BE2C (cell line): ENCODE measurements around the gene GZMM.

Source experiments
- DNase-seq: peaks from one replicate; pipeline ENCODE4 v3.0.0-alpha.2; 2020
- H3K27me3 ChIP-seq: fragments of 250-450 bp; sonication (Bioruptor Pico); 2 replicates; pipeline ENCODE4 v1.5.1; 2020; ENCODE audit warnings: mild to moderate bottlenecking
- H3K36me3 ChIP-seq: fragments of 250-450 bp; sonication (Bioruptor Pico); 2 replicates; pipeline ENCODE4 v1.5.1; 2020; ENCODE audit warnings: mild to moderate bottlenecking
- H3K4me1 ChIP-seq: fragments of 250-450 bp; sonication (Bioruptor Pico); 2 replicates; pipeline ENCODE4 v1.5.1; 2020
- H3K4me3 ChIP-seq: 2 replicates; pipeline ENCODE4 v1.5.1; 2011; ENCODE audit warnings: low read depth, low read length
- H3K9me3 ChIP-seq: fragments of 250-450 bp; sonication (Bioruptor Pico); 2 replicates; pipeline ENCODE4 v1.5.1; 2020
- TF ChIP-seq, protein P1 (sequence below): IDR thresholded peaks from 2 replicates; pipeline ENCODE4 v1.5.1; 2012; ENCODE audit warnings: mild to moderate bottlenecking, low read depth, low read length

Gene GZMM

DNA sequence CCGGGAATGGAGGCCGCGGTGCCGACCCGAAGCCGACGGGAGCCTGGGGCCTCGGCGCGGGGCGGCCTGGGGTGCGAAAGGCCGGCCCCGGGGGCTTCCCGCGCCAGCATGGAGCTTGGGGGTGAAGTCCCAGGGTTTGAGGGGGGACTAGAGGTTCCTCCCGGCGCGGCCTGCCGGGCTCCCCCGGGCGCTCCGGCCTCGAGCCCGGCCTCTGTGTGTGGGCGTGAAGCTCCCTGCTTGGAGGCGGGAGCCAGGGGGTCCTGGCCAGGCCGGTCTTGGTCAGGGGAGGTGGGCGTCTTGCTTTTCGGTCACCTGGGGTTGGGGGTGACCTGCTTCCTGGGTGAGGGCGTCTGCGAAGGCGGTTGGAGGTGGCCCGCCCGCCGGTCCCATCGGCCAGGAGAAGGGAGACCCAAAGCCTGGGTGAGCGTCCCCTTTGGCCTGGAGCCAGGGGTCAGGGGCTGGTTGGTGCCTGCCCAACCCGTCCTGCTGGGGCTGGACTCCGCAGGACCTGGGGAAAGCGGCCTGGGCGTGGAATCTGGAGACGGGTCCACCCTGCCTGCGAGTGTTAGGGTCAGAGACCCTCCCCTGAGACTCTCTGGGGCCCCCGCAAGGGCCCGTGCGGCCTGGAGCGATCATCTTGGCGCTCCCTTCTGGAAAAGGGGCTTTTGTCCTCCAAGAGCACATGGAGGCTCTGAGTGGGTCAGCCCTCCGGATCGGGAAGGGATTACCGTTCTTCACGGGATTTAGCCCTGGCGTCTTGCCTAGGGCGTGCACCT, 29.1 kb downstream of the GZMM start:
- H3K27me3 ChIP-seq = no peaks in the 10 kb centered on the region
- H3K36me3 ChIP-seq = peaks cover 13% of the 10 kb centered on the region
- peak overlapping the region; percentile 99 for H3K4me3 ChIP-seq
- H3K4me1 ChIP-seq = peaks cover 15% of the 10 kb centered on the region
- H3K9me3 ChIP-seq = no peaks in the 10 kb centered on the region
- TF ChIP-seq, protein P1, sequence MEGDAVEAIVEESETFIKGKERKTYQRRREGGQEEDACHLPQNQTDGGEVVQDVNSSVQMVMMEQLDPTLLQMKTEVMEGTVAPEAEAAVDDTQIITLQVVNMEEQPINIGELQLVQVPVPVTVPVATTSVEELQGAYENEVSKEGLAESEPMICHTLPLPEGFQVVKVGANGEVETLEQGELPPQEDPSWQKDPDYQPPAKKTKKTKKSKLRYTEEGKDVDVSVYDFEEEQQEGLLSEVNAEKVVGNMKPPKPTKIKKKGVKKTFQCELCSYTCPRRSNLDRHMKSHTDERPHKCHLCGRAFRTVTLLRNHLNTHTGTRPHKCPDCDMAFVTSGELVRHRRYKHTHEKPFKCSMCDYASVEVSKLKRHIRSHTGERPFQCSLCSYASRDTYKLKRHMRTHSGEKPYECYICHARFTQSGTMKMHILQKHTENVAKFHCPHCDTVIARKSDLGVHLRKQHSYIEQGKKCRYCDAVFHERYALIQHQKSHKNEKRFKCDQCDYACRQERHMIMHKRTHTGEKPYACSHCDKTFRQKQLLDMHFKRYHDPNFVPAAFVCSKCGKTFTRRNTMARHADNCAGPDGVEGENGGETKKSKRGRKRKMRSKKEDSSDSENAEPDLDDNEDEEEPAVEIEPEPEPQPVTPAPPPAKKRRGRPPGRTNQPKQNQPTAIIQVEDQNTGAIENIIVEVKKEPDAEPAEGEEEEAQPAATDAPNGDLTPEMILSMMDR = no peak
- no peak for DNase-seq

DNA sequence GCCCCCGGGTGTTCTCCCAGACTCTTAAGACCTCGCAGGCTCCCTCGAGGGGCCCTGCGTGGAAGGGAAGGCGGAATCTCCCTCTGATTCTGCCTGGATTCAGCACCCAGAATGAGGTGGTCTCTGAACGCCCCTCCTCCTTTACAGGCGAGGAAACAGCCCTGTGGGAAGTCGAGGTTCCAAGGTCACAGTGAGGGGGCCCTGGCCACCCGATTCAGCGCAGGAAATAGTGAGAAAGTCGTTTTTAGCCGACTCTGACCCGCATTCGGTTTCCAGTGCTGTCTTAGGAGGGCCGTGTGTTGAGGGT, 29.6 kb downstream of the GZMM start:
- H3K27me3 ChIP-seq = no peaks in the 10 kb centered on the region
- TF ChIP-seq, protein P1 = no peak
- H3K4me1 ChIP-seq = peaks cover 15% of the 10 kb centered on the region
- no peaks in the 10 kb centered on the region for H3K9me3 ChIP-seq
- peak overlapping the region; percentile 99 for H3K4me3 ChIP-seq
- peaks cover 18% of the 10 kb centered on the region for H3K36me3 ChIP-seq
- no peak for DNase-seq

DNA sequence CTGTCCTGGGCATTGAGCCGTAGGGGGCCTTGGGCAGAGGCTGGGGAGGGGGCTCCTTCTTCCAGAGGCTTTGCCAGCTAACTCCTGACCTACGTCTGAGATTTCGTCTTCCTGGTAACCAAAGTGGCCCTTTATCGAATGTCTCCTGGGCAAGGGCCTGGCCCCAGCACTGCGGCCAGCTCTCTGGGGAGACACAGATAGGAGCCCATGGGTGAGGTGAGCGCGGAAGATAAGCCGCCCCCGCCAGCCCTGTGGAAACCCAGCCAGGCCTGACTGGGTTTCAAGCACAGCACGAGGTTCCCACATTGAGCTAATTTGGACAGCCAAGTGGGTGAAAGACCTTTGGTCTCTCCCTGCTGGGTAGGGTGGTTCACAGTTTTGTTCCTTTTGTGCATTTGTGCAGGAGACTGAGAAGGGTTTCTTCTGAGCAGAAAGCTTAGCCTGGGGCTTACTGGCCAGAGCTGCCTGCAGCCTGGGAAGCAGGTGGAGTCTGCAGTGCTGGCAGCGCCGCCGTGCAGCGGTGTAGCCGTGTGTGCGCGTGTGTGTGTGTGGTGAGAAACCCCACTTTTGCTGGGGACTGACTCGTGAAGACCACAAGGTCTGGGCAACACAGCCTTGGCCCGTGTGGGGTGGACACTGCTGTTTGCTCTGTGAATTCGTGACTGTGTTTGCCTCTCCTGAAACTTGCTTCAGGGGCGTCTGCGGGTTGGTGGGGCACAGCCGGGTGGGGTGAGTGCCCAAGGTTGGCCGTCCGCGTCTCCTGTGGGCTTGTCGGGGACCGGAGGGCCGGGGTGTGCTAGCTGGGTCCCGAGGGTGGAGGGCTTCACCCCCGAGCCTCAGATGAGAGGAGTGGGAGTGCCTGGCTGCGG, 31.0 kb downstream of the GZMM start:
- H3K4me1 ChIP-seq = peaks cover 15% of the 10 kb centered on the region
- peak overlapping the region; percentile 99 for H3K4me3 ChIP-seq
- TF ChIP-seq, protein P1 = no peak
- no peaks in the 10 kb centered on the region for H3K27me3 ChIP-seq
- peaks cover 29% of the 10 kb centered on the region for H3K36me3 ChIP-seq
- DNase-seq = peak; percentile 75
- H3K9me3 ChIP-seq = no peaks in the 10 kb centered on the region

DNA sequence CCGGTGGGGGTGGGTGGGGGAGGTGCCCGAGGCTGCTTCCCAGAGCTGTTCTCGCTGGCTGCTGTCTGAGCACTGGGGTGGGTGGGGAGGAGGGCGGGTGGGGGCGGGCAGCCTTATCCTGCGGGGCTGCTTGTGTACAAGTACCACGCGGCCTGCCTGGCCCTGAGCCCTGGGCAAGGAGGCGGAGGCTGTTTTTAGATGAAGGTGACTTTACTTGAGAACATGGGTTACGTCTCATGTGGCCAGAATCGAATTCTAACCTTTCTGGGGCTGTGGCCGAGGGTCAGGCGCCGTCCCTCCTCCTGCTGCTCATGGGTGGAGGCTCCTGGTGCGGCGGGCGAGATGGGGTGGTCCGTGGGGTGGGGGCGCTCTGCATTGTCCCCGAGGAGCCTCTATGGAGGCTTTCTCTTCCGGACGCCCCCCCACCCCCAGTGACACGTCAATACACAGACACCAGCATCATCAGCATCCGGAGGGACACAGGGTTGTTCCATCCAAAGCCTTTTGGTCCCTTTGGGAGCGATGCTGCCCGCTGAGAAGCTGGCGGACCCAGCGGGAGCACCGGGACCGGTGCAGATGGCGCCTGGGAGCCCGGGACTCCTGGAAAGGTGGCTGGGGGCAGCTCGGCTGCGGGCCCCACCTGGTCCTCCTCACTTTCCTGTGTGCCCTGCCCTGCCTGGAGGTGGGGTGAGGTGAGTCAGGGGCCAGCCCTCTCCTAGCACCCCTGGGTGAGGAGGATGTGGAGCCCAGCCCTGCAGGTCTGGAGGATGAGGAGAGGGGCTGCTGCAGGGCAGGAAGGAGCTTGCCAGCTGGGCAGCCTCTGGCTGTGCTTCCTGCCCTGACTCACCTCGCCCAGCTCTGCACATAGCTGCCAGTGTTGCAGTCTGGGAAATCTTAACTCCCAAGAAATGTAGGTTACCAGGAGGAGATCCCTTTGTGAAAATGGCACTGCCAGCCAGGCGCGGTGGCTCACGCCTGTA, 32.0 kb downstream of the GZMM start:
- Histone ChIP-seq H3K36me3 (peaks cover 35% of the 10 kb centered on the region), H3K27me3 (no peaks in the 10 kb centered on the region), H3K4me3 (peak overlapping the region; percentile 99), H3K4me1 (peaks cover 15% of the 10 kb centered on the region), H3K9me3 (no peaks in the 10 kb centered on the region)
- TF ChIP-seq, protein P1 = no peak
- DNase-seq = peak; percentile 61

DNA sequence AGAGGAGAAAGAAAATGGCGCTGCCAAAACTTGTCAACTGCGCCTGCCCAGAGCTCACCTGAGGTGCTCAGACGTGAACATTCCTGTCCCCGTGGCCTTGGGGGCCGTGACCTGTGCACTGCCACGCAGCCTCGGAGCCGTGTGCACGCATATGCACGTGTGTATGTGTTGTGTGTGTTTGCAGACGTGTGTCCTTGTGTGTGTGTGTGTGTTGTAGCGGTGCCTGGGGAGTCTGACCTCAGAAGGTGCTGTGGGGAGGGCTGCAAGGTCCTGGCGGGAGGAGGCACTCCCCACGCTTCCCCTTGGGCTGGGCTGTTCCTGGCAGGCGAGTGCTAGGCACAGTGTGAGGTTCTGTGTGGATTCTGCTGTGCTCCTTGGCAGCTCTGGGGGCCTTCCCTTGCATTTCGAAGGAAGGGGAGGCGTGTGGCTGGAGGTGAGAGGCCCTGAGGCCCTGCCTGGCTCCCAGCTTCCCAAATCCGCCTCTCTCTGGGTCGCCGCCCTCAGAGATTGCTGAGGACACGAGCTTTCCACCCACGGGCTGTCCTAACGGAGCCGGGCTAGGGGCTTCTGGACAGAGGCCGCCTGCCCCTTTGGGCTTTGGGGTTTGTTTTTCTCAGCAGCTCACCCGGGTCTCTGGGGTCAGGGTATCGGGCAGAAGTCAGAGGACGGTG, 33.0 kb downstream of the GZMM start:
- H3K36me3 ChIP-seq = peaks cover 43% of the 10 kb centered on the region
- no peak for DNase-seq
- TF ChIP-seq, protein P1 = no peak

More for the DNA sequence above, 33.0 kb downstream of the GZMM start:
- Histone ChIP-seq H3K4me1 (peaks cover 7% of the 10 kb centered on the region), H3K4me3 (no peak overlapping the region), H3K27me3 (no peaks in the 10 kb centered on the region), H3K9me3 (no peaks in the 10 kb centered on the region)
